ENCODE results near the gene GLRX2. TPM values are rescaled to one million over a fixed set of nuclear protein-coding genes. Genes with fewer than 3 reads are reported as not detected.
"Not testable (repeated sequence)": the region's sequence is repeated elsewhere in the genome, so short reads cannot be mapped to it uniquely, and the experiment has no call there.

GLRX2 gene
- total RNA-seq, 1 donor from 2014 or later = 2.7 TPM

- Histone ChIP-seq H3K27ac (no peak overlapping the region), H3K4me1 (peaks cover 21% of the 10 kb centered on the region), H3K4me3 (no peak overlapping the region), H3K27me3 (no peaks in the 10 kb centered on the region), H3K9me3 (no peaks in the 10 kb centered on the region), H3K36me3 (peaks cover 0 to 14% of the 10 kb centered on the region in 2 donors)
- no peak for DNase-seq (ENCODE audit: extremely low spot score in 2 of 2)
- intact Hi-C loops (cut with DNase I) = no loop called here
- TF ChIP-seq CTCF (IDR thresholded peaks at IDR 0.05) = no peak
- no peak for TF ChIP-seq POLR2A (IDR thresholded peaks at IDR 0.05)
- no peak for TF ChIP-seq POLR2AphosphoS5 (IDR thresholded peaks at IDR 0.05; ENCODE audit: insufficient read depth in 1 of 2, low read depth in 1 of 2)
Measured at GRCh38 chr1:193054169-193054675, 51.0 kb downstream of the GLRX2 start.

- H3K4me1 ChIP-seq; DNase-seq (ENCODE audit: extremely low spot score in 2 of 2); H3K9me3 ChIP-seq; H3K27me3 ChIP-seq; H3K4me3 ChIP-seq; intact Hi-C loops (cut with DNase I): not testable (repeated sequence)
- H3K36me3 ChIP-seq = peaks cover 0 to 20% of the 10 kb centered on the region in 2 donors
- peak overlapping the region; percentile 47 for H3K27ac ChIP-seq
Measured at GRCh38 chr1:193048913-193049312, 56.3 kb downstream of the GLRX2 start.

MicroRNA genes within 50 kb of the gene (microRNA counts, 767-probe panel; counts per million panel counts)
- 238 to 261 counts per million in 2 donors for microRNA hsa-miR-1278

Small RNA genes lying within 50 kb of the gene (microRNA-seq; reads per million reads assigned to microRNA genes)
- not detected for gene MIR1278 (ENCODE audit: borderline number of aligned reads, borderline replicate concordance)

Small RNA genes lying within 50 kb of the gene (small RNA-seq; reads per million reads assigned to genes)
- gene MIR1278 (not detected), gene SCARNA18B (not detected)

Other genes with a start within 250 kb of the GLRX2 start
- gene UCHL5, start 46.1 kb downstream of the GLRX2 start, total RNA-seq = 17.4 TPM
- 79.8 TPM for gene RO60, start 45.8 kb downstream of the GLRX2 start, total RNA-seq
- 28.5 TPM for gene CDC73, start 16.6 kb upstream of the GLRX2 start, total RNA-seq
- gene B3GALT2, start 81.2 kb upstream of the GLRX2 start, total RNA-seq = 0.49 TPM

Data from vagina (tissue), 2 donors.